Trophoblast cell (in vitro differentiated cells and primary cell): ENCODE data around the gene ASIC1.
"Not testable (repeated sequence)": the region's sequence is repeated elsewhere in the genome, so short reads cannot be mapped to it uniquely, and the experiment has no call there.

ENCODE experiments used
- DNase-seq, 2 donors: peaks; one replicate each; pipeline ENCODE4 v3.0.0-alpha.2; 2016
- H2AFZ ChIP-seq: 2 replicates; pipeline ENCODE4 v1.6.1; 2013; ENCODE audit warnings: low read length, moderate library complexity, mild to moderate bottlenecking; ENCODE audit not compliant: insufficient read depth, poor library complexity
- H2AK5ac ChIP-seq: 2 replicates; pipeline ENCODE4 v1.6.1; 2013; ENCODE audit warnings: mild to moderate bottlenecking, low read length
- H2BK120ac ChIP-seq: 2 replicates; pipeline ENCODE4 v1.6.1; 2013; ENCODE audit warnings: low read length, mild to moderate bottlenecking, moderate library complexity; ENCODE audit not compliant: insufficient read depth, poor library complexity
- H2BK12ac ChIP-seq: 2 replicates; pipeline ENCODE4 v1.6.1; 2013; ENCODE audit warnings: mild to moderate bottlenecking, low read length, moderate library complexity
- H2BK5ac ChIP-seq: 2 replicates; pipeline ENCODE4 v1.6.1; 2013; ENCODE audit warnings: low read length, low read depth, moderate library complexity, mild to moderate bottlenecking; ENCODE audit not compliant: poor library complexity
- H3K14ac ChIP-seq: 2 replicates; pipeline ENCODE4 v1.6.1; 2013; ENCODE audit warnings: mild to moderate bottlenecking, low read length
- H3K18ac ChIP-seq: 2 replicates; pipeline ENCODE4 v1.6.1; 2013; ENCODE audit warnings: mild to moderate bottlenecking, low read length
- H3K23ac ChIP-seq: 2 replicates; pipeline ENCODE4 v1.6.1; 2013; ENCODE audit warnings: low read length
- H3K27ac ChIP-seq: 2 replicates; pipeline ENCODE4 v1.5.1; 2013; ENCODE audit warnings: low read depth, mild to moderate bottlenecking, inconsistent platforms, low read length, moderate library complexity
- H3K27me3 ChIP-seq: 2 replicates; pipeline ENCODE4 v1.6.1; 2013; ENCODE audit warnings: inconsistent platforms, mild to moderate bottlenecking, low read length, moderate library complexity; ENCODE audit not compliant: insufficient read depth
- H3K36me3 ChIP-seq, 2 experiments: 1 replicate in 1 of 2; 2 replicates in 1 of 2; pipeline ENCODE4 v1.6.1; 2013; ENCODE audit warnings: low read length in 2 of 2, mild to moderate bottlenecking in 2 of 2, moderate library complexity in 1 of 2; ENCODE audit not compliant: insufficient read depth in 2 of 2, control insufficient read depth in 1 of 2
- H3K4ac ChIP-seq: 2 replicates; pipeline ENCODE4 v1.6.1; 2013; ENCODE audit warnings: low read depth, mild to moderate bottlenecking, low read length, moderate library complexity
- H3K4me1 ChIP-seq, 2 experiments: 1 replicate in 1 of 2; 2 replicates in 1 of 2; pipeline ENCODE4 v1.6.1; 2013; ENCODE audit warnings: low read length in 2 of 2, mild to moderate bottlenecking in 2 of 2, moderate library complexity in 1 of 2; ENCODE audit not compliant: insufficient read depth in 2 of 2, control insufficient read depth in 1 of 2
- H3K4me2 ChIP-seq: 2 replicates; pipeline ENCODE4 v1.6.1; 2013; ENCODE audit warnings: inconsistent platforms, mild to moderate bottlenecking, low read length, moderate library complexity
- H3K4me3 ChIP-seq: 2 replicates; pipeline ENCODE4 v1.5.1; 2013; ENCODE audit warnings: mild to moderate bottlenecking, low read depth, low read length, inconsistent platforms
- H3K79me1 ChIP-seq: one replicate; pipeline ENCODE4 v1.6.1; 2013; ENCODE audit warnings: low read length
- H3K79me2 ChIP-seq: 2 replicates; pipeline ENCODE4 v1.6.1; 2013; ENCODE audit warnings: low read length, mild to moderate bottlenecking; ENCODE audit not compliant: control insufficient read depth, insufficient read depth, poor library complexity
- H3K9ac ChIP-seq: 2 replicates; pipeline ENCODE4 v1.6.1; 2013; ENCODE audit warnings: mild to moderate bottlenecking, low read length
- H3K9me3 ChIP-seq: 2 replicates; pipeline ENCODE4 v1.6.1; 2013; ENCODE audit warnings: low read depth, mild to moderate bottlenecking, control low read depth, inconsistent platforms, low read length; ENCODE audit not compliant: insufficient read depth
- H4K12ac ChIP-seq: 2 replicates; pipeline ENCODE4 v1.6.1; 2013; ENCODE audit warnings: low read depth, mild to moderate bottlenecking, low read length, moderate library complexity
- H4K8ac ChIP-seq: 2 replicates; pipeline ENCODE4 v1.6.1; 2013; ENCODE audit warnings: low read depth, mild to moderate bottlenecking, low read length, moderate library complexity
- H4K91ac ChIP-seq: one replicate; pipeline ENCODE4 v1.6.1; 2013; ENCODE audit warnings: low read depth, mild to moderate bottlenecking, low read length, moderate library complexity
- WGBS: extraction: QIAGEN DNeasy Blood & Tissue Kit; methylation state at CpG from one replicate; pipeline ENCODE4 v1.1.7; 2013; ENCODE audit warnings: missing lambda C conversion rate; ENCODE audit not compliant: insufficient read length, insufficient coverage; ENCODE audit errors: extremely low coverage; 5-methylcytosine and 5-hydroxymethylcytosine counted together

Gene ASIC1

GRCh38 chr12:50082644-50083043 is 25.2 kb downstream of the ASIC1 start:
- Histone ChIP-seq H4K8ac (no peak overlapping the region), H2BK120ac (no peak overlapping the region), H3K4me3 (no peak overlapping the region), H2BK5ac (no peak overlapping the region), H3K79me2 (no peaks in the 10 kb centered on the region), H2BK12ac (no peak overlapping the region), H3K79me1 (peaks cover 2% of the 10 kb centered on the region), H3K27me3 (no peaks in the 10 kb centered on the region), H3K23ac (no peak overlapping the region), H2AK5ac (no peak overlapping the region), H3K9ac (no peak overlapping the region), H3K18ac (no peak overlapping the region), H3K9me3 (peaks cover 2% of the 10 kb centered on the region), H3K4me1 (peaks cover 2 to 6% of the 10 kb centered on the region in 2 experiments), H3K4ac (no peak overlapping the region), H2AFZ (no peak overlapping the region), H3K14ac (no peak overlapping the region), H3K4me2 (no peak overlapping the region), H4K12ac (no peak overlapping the region), H4K91ac (no peak overlapping the region), H3K27ac (no peak overlapping the region), H3K36me3 (peaks cover 6 to 13% of the 10 kb centered on the region in 2 experiments)
- DNase-seq, result no peak
- WGBS, result no CpG with 5 or more reads among the region's 7 CpGs

DNA sequence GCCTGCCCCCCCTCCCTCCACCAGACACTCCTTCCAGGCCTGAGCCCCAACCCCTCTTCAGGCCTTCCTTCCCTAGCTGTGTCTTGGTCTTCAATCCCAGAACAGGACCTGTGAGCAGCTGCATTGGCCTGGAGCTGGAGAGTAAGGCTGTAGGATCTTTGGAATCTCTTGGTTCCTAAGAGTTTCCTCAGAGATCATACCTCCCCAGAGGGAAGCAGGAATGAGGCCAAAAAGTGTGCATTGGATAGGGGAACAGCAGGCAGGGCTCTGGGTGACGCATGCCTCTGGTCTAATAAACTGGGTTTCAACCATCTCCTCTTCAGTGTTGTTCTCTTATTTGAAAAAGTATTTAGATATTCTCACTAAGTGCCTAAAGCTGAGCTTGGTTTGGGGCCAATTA is 25.9 kb downstream of the ASIC1 start:
- no peak overlapping the region for H3K14ac ChIP-seq
- H3K4me1 ChIP-seq, result peaks cover 2 to 6% of the 10 kb centered on the region in 2 experiments
- peaks cover 2% of the 10 kb centered on the region for H3K9me3 ChIP-seq
- peaks cover 6 to 17% of the 10 kb centered on the region in 2 experiments for H3K36me3 ChIP-seq
- H4K8ac ChIP-seq, result no peak overlapping the region
- H2BK12ac ChIP-seq, result no peak overlapping the region
- no peak overlapping the region for H2BK5ac ChIP-seq
- H2BK120ac ChIP-seq, result no peak overlapping the region
- H3K23ac ChIP-seq, result no peak overlapping the region
- no peak overlapping the region for H3K4me2 ChIP-seq
- no peak overlapping the region for H4K91ac ChIP-seq
- no peak overlapping the region for H3K27ac ChIP-seq
- H3K79me1 ChIP-seq, result peaks cover 2% of the 10 kb centered on the region
- no peak overlapping the region for H2AK5ac ChIP-seq
- H3K9ac ChIP-seq, result peak overlapping the region; percentile 23
- H4K12ac ChIP-seq, result no peak overlapping the region
- H3K27me3 ChIP-seq, result no peaks in the 10 kb centered on the region
- no peak overlapping the region for H3K4me3 ChIP-seq
- no peak overlapping the region for H3K4ac ChIP-seq
- no CpG with 5 or more reads among the region's 1 CpG for WGBS
- DNase-seq, result no peak
- no peaks in the 10 kb centered on the region for H3K79me2 ChIP-seq
- H2AFZ ChIP-seq, result no peak overlapping the region
- H3K18ac ChIP-seq, result no peak overlapping the region

- H3K14ac ChIP-seq, H2BK120ac ChIP-seq, H3K9ac ChIP-seq, H2AFZ ChIP-seq, H3K27ac ChIP-seq, H3K18ac ChIP-seq, DNase-seq, H3K79me1 ChIP-seq, H3K23ac ChIP-seq, H2BK12ac ChIP-seq, H4K8ac ChIP-seq, H3K27me3 ChIP-seq, H3K9me3 ChIP-seq, H2BK5ac ChIP-seq, H3K79me2 ChIP-seq, H4K12ac ChIP-seq, H4K91ac ChIP-seq, H3K4ac ChIP-seq, H3K4me1 ChIP-seq, H2AK5ac ChIP-seq: not testable (repeated sequence)
- Histone ChIP-seq H3K36me3 (peaks cover 6 to 25% of the 10 kb centered on the region in 2 experiments), H3K4me3 (peak overlapping the region; percentile 85), H3K4me2 (peak overlapping the region; percentile 51)
- WGBS, result no CpG with 5 or more reads among the region's 7 CpGs
These were observed 27.0 kb downstream of the ASIC1 start for GRCh38 chr12:50084409-50084774.

DNA sequence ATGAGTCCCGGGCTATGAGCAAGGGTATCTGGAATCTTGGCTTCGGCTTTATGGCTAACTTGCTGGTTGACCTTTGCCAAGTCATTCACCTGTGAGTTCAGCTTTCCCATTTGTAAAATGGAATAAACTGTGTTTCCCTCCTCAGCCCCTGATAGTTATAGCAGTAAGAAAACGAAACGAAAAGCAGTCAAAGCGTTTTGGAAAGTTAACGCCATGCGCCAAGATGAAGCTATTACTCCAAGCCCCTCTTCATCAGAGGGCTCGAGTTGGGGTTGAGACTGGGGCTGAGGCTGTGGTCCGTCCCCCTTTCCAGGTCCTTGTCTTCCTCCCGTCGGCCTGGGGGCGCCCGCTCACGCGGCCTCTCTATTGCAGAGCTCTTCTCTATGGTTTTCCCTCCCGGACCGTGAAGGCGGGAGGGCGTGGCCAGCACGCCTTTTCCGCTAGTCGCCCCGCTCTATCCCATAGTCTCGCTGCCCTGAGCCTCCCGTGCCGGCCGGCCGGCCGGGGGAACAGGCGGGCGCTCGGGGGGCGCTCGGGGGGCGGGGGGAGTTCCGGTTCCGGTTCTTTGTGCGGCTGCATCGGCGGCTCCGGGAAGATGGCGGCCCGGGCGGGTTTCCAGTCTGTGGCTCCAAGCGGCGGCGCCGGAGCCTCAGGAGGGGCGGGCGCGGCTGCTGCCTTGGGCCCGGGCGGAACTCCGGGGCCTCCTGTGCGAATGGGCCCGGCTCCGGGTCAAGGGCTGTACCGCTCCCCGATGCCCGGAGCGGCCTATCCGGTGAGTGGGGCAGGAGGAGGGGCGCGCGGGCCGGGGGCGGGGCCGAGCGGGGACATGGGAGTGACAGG is 27.6 kb downstream of the ASIC1 start, which contains the start of gene SMARCD1:
Gene SMARCD1, plus strand, starts transcription at position 568 of the 840 bp plus-strand sequence. Its CDS starts 28 bp downstream, at position 596.
- peak within 1 kb of the TSS; percentile 84 for H3K4ac ChIP-seq
- H2AFZ ChIP-seq, result peak within 1 kb of the TSS; percentile 93
- H3K4me2 ChIP-seq, result peak within 1 kb of the TSS; percentile 80
- H3K27me3 ChIP-seq, result no peaks in the 10 kb centered on the region
- no peak within 1 kb of the TSS for H3K23ac ChIP-seq
- peak within 1 kb of the TSS; percentile 82 for H4K12ac ChIP-seq
- peak within 1 kb of the TSS; percentile 84 for H3K18ac ChIP-seq
- H3K14ac ChIP-seq, result peak within 1 kb of the TSS; percentile 94
- no peaks in the 10 kb centered on the region for H3K79me2 ChIP-seq
- peaks cover 2% of the 10 kb centered on the region for H3K9me3 ChIP-seq
- H3K4me3 ChIP-seq, result peak within 1 kb of the TSS; percentile 85
- H2BK12ac ChIP-seq, result no peak within 1 kb of the TSS
- no CpG with 5 or more reads among the region's 69 CpGs for WGBS
- H4K8ac ChIP-seq, result peak within 1 kb of the TSS; percentile 96
- peaks cover 2 to 6% of the 10 kb centered on the region in 2 experiments for H3K4me1 ChIP-seq
- peak; percentile 72 to 78 for DNase-seq
- peak within 1 kb of the TSS; percentile 93 for H3K27ac ChIP-seq
- peak within 1 kb of the TSS; percentile 85 for H2BK5ac ChIP-seq
- peak within 1 kb of the TSS; percentile 57 for H2AK5ac ChIP-seq
- H4K91ac ChIP-seq, result peak within 1 kb of the TSS; percentile 91
- peak within 1 kb of the TSS; percentile 89 for H3K9ac ChIP-seq
- H3K79me1 ChIP-seq, result peaks cover 2% of the 10 kb centered on the region
- H2BK120ac ChIP-seq, result peak within 1 kb of the TSS; percentile 85
- peaks cover 9 to 29% of the 10 kb centered on the region in 2 experiments for H3K36me3 ChIP-seq
